OCI-LY3 (cell line): Measurements from ENCODE around the gene CTDSPL2.
"Not testable (repeated sequence)": the region's sequence is repeated elsewhere in the genome, so short reads cannot be mapped to it uniquely, and the experiment has no call there.

ENCODE experiments used
- H2AFZ ChIP-seq: fragments of 200-600, 300-600 bp; shearing (Covaris generic); 2 replicates; pipeline ENCODE4 v1.6.0; 2014; ENCODE audit warnings: antibody characterized with exemption, low read depth, low read length
- H3K27ac ChIP-seq: fragments of 200-600, 300-600 bp; sonication (generic); 2 replicates; pipeline ENCODE4 v1.5.1; 2014; ENCODE audit warnings: mild to moderate bottlenecking, low read length, moderate library complexity, mixed read lengths
- H3K27me3 ChIP-seq: fragments of 200-600, 300-600 bp; sonication (generic); 2 replicates; pipeline ENCODE4 v1.6.1; 2014; ENCODE audit warnings: low read depth, low read length, mixed read lengths
- H3K36me3 ChIP-seq: fragments of 200-600, 300-600 bp; sonication (generic); replicated peaks from 2 replicates; pipeline ENCODE3; 2014; ENCODE audit warnings: low read depth, low read length, mixed read lengths
- H3K4me1 ChIP-seq: fragments of 300-600, 200-600 bp; sonication (generic); 2 replicates; pipeline ENCODE4 v1.6.1; 2014; ENCODE audit warnings: low read length, mixed read lengths
- H3K4me2 ChIP-seq: fragments of 200-600, 300-600 bp; sonication (generic); 2 replicates; pipeline ENCODE4 v1.6.1; 2014; ENCODE audit warnings: low read length, mixed read lengths
- H3K4me3 ChIP-seq: fragments of 300-600, 200-600 bp; sonication (generic); 2 replicates; pipeline ENCODE4 v1.5.1; 2014; ENCODE audit warnings: antibody characterized with exemption, mild to moderate bottlenecking, low read length, moderate library complexity
- H3K79me2 ChIP-seq: fragments of 300-600, 200-600 bp; shearing (Covaris generic); 2 replicates; pipeline ENCODE4 v1.6.1; 2014; ENCODE audit warnings: mild to moderate bottlenecking, low read length, mixed read lengths
- H3K9ac ChIP-seq: fragments of 300-600, 200-600 bp; shearing (Covaris generic); 2 replicates; pipeline ENCODE4 v1.6.0; 2014; ENCODE audit warnings: mild to moderate bottlenecking, low read length, moderate library complexity
- H3K9me3 ChIP-seq: fragments of 200-600, 300-600 bp; shearing (Covaris generic); 2 replicates; pipeline ENCODE4 v1.6.1; 2014; ENCODE audit warnings: low read length, mixed read lengths; ENCODE audit not compliant: insufficient read depth
- H4K20me1 ChIP-seq: fragments of 200-600, 300-600 bp; sonication (generic); 2 replicates; pipeline ENCODE4 v1.6.1; 2016; ENCODE audit warnings: low read length, mixed read lengths; ENCODE audit not compliant: insufficient read depth
- CTCF ChIP-seq: fragments of 200-600, 300-600 bp; sonication (generic); IDR thresholded peaks from 2 replicates; pipeline ENCODE4 v1.5.1; 2014; ENCODE audit warnings: antibody characterized with exemption, low read length, low read depth
- EZH2phosphoT487 ChIP-seq: fragments of 200-600 bp; shearing (Covaris generic); IDR thresholded peaks from 2 replicates; pipeline ENCODE4 v1.6.1; 2018; ENCODE audit warnings: antibody characterized with exemption, mixed run types, low read depth

Gene CTDSPL2

GRCh38 chr15:44447772-44448376 lies 20.4 kb downstream of the CTDSPL2 start:
- Histone ChIP-seq H3K4me2 (no peak overlapping the region), H3K36me3 (peaks cover 22% of the 10 kb centered on the region), H3K79me2 (peaks cover 95% of the 10 kb centered on the region), H3K9ac (no peak overlapping the region), H3K9me3 (no peaks in the 10 kb centered on the region), H3K27me3 (no peaks in the 10 kb centered on the region), H4K20me1 (peaks cover 46% of the 10 kb centered on the region), H3K4me3 (no peak overlapping the region), H3K27ac (no peak overlapping the region), H3K4me1 (0 out of 2 replicates have a peak, but pooled peaks cover 2% of the 10 kb centered on the region), H2AFZ (no peak overlapping the region)
- TF ChIP-seq CTCF (no peak), EZH2phosphoT487 (no peak)

- peaks cover 44% of the 10 kb centered on the region for H4K20me1 ChIP-seq
- H3K79me2 ChIP-seq = peaks cover 84% of the 10 kb centered on the region
- H3K27ac ChIP-seq = no peak overlapping the region
- no peaks in the 10 kb centered on the region for H3K27me3 ChIP-seq
- H3K4me1 ChIP-seq = 0 out of 2 replicates have a peak, but pooled peaks cover 2% of the 10 kb centered on the region
- H3K36me3 ChIP-seq = peaks cover 10% of the 10 kb centered on the region
- H3K4me3 ChIP-seq = no peak overlapping the region
- H2AFZ ChIP-seq = no peak overlapping the region
- TF ChIP-seq EZH2phosphoT487 (no peak), CTCF (no peak)
- H3K9me3 ChIP-seq = no peaks in the 10 kb centered on the region
- H3K9ac ChIP-seq = no peak overlapping the region
- no peak overlapping the region for H3K4me2 ChIP-seq
Observed at GRCh38 chr15:44450172-44450571, 22.7 kb downstream of the CTDSPL2 start.

GRCh38 chr15:44453578-44454283 lies 26.3 kb downstream of the CTDSPL2 start:
- not testable (repeated sequence) for H3K4me2 ChIP-seq, H2AFZ ChIP-seq, H3K9me3 ChIP-seq, H3K27me3 ChIP-seq, H3K9ac ChIP-seq, H3K36me3 ChIP-seq, H3K4me3 ChIP-seq, H3K4me1 ChIP-seq, H3K27ac ChIP-seq
- Histone ChIP-seq H3K79me2 (peaks cover 75% of the 10 kb centered on the region), H4K20me1 (peaks cover 47% of the 10 kb centered on the region)

GRCh38 chr15:44458429-44458828 lies 31.0 kb downstream of the CTDSPL2 start:
- no peaks in the 10 kb centered on the region for H3K27me3 ChIP-seq
- peaks cover 40% of the 10 kb centered on the region for H3K79me2 ChIP-seq
- TF ChIP-seq CTCF (no peak), EZH2phosphoT487 (no peak)

More at GRCh38 chr15:44458429-44458828, 31.0 kb downstream of the CTDSPL2 start:
- Histone ChIP-seq H3K4me2 (no peak overlapping the region), H4K20me1 (peaks cover 22% of the 10 kb centered on the region), H3K4me3 (no peak overlapping the region), H3K36me3 (peaks cover 8% of the 10 kb centered on the region), H3K4me1 (no peaks in the 10 kb centered on the region), H3K9ac (no peak overlapping the region), H3K9me3 (no peaks in the 10 kb centered on the region), H2AFZ (no peak overlapping the region), H3K27ac (no peak overlapping the region)
